GM12878 (cell line): ENCODE results near the gene SLA2. TPM values are rescaled to one million over a fixed set of nuclear protein-coding genes. Genes with fewer than 3 reads are reported as not detected.
A peak's percentile ranks its signal among the peaks of the same experiment; 100 is the strongest.

Experiments used
- BACH1 ChIP-seq: fragments of 450-650 bp; IDR thresholded peaks from 2 replicates; pipeline ENCODE4 v1.6.1; 2017; ENCODE audit warnings: mild to moderate bottlenecking, borderline replicate concordance
- BHLHE40 ChIP-seq, 2 experiments: fragments of 450-650 bp in 1 of 2; IDR thresholded peaks; 2 replicates each; pipeline ENCODE4 v1.6.1; 2011 to 2017; ENCODE audit warnings: low read depth in 2 of 2, borderline replicate concordance in 1 of 2, improper control_type of control experiment in 1 of 2, low read length in 1 of 2, mild to moderate bottlenecking in 1 of 2
- CHD2 ChIP-seq: IDR thresholded peaks from 2 replicates; pipeline ENCODE4 v1.6.1; 2011; ENCODE audit warnings: low read depth, low read length, improper control_type of control experiment, borderline replicate concordance
- HDGF ChIP-seq: fragments of 450-650 bp; IDR thresholded peaks from 2 replicates; pipeline ENCODE4 v1.6.1; 2016; ENCODE audit warnings: antibody characterized with exemption
- LARP7 ChIP-seq: fragments of 450-650 bp; IDR thresholded peaks from 2 replicates; pipeline ENCODE4 v1.6.1; 2017; ENCODE audit warnings: mild to moderate bottlenecking
- MTA2 ChIP-seq: fragments of 450-650 bp; IDR thresholded peaks from 2 replicates; pipeline ENCODE4 v1.6.1; 2016; ENCODE audit warnings: low read depth, mild to moderate bottlenecking, moderate library complexity
- MYC ChIP-seq: IDR thresholded peaks from 2 replicates; pipeline ENCODE4 v1.6.1; 2011; ENCODE audit warnings: mild to moderate bottlenecking, low read length, moderate library complexity, inconsistent platforms; ENCODE audit not compliant: insufficient read depth, insufficient replicate concordance, insufficient read length, severe bottlenecking
- NBN ChIP-seq: fragments of 450-650 bp; IDR thresholded peaks from 2 replicates; pipeline ENCODE4 v1.6.1; 2016
- TARDBP ChIP-seq: IDR thresholded peaks from 2 replicates; pipeline ENCODE4 v1.6.1; 2016; ENCODE audit warnings: borderline replicate concordance
- ZNF24 ChIP-seq: fragments of 450-650 bp; IDR thresholded peaks from 2 replicates; pipeline ENCODE4 v1.6.1; 2017; ENCODE audit warnings: antibody characterized with exemption, mild to moderate bottlenecking
- ZNF274 ChIP-seq: IDR thresholded peaks from one replicate; pipeline ENCODE4 v1.8.0; 2011; ENCODE audit not compliant: insufficient read length, insufficient read depth
- polyA plus RNA-seq, 11 experiments: library from polyadenylated mRNA; depleted of rRNA in 4 of 11; unstranded in 6 of 11; stranded (reverse) in 5 of 11; fragments of >200 nt; fragmentation: Nextera tagmentation in 4 of 11; fragmentation: Illumina TruSeq in 1 of 11; extraction: Ambion mirVana in 4 of 11; extraction: Trizol in 1 of 11; gene quantifications; 1 replicate in 1 of 11; 2 replicates in 10 of 11; pipeline versions ENCODE4 v1.2.1 to v1.2.3, GENCODE V29; 2011 to 2016; ENCODE audit warnings: inconsistent platforms in 2 of 11, missing spikeins in 2 of 11, low read depth in 1 of 11
- total RNA-seq, 4 experiments: library from RNA; depleted of rRNA in 3 of 4; stranded (reverse); fragments of >200 nt in 3 of 4; fragmentation: Illumina TruSeq in 1 of 4; extraction: Trizol in 1 of 4; gene quantifications; 2 replicates each; pipeline versions ENCODE4 v1.2.1 to v1.2.3, GENCODE V29; 2013 to 2021
- TF ChIP-seq, protein P1 (sequence below): fragments of 450-650 bp; IDR thresholded peaks from 2 replicates; pipeline ENCODE4 v1.6.1; 2017; ENCODE audit warnings: mild to moderate bottlenecking
- TF ChIP-seq, protein P2 (sequence below): fragments of 450-650 bp; IDR thresholded peaks from 2 replicates; pipeline ENCODE4 v1.6.1; 2018; ENCODE audit warnings: borderline replicate concordance, mild to moderate bottlenecking; ENCODE audit not compliant: partially characterized antibody
- TF ChIP-seq, protein P3 (sequence below): fragments of 450-650 bp; IDR thresholded peaks from 2 replicates; pipeline ENCODE4 v1.6.1; 2017; ENCODE audit warnings: mild to moderate bottlenecking, moderate library complexity
- TF ChIP-seq, protein P4 (sequence below): fragments of 450-650 bp; IDR thresholded peaks from 2 replicates; pipeline ENCODE4 v1.6.1; 2016; ENCODE audit warnings: mild to moderate bottlenecking, moderate library complexity, borderline replicate concordance

SLA2 gene
- total and polyA plus RNA-seq, 10 of the 15 experiments (the other 5 are each of a cell fraction or from before 2014, with no cell fraction given), result 0.29 to 3.3 (median 1.4) TPM

DNA sequence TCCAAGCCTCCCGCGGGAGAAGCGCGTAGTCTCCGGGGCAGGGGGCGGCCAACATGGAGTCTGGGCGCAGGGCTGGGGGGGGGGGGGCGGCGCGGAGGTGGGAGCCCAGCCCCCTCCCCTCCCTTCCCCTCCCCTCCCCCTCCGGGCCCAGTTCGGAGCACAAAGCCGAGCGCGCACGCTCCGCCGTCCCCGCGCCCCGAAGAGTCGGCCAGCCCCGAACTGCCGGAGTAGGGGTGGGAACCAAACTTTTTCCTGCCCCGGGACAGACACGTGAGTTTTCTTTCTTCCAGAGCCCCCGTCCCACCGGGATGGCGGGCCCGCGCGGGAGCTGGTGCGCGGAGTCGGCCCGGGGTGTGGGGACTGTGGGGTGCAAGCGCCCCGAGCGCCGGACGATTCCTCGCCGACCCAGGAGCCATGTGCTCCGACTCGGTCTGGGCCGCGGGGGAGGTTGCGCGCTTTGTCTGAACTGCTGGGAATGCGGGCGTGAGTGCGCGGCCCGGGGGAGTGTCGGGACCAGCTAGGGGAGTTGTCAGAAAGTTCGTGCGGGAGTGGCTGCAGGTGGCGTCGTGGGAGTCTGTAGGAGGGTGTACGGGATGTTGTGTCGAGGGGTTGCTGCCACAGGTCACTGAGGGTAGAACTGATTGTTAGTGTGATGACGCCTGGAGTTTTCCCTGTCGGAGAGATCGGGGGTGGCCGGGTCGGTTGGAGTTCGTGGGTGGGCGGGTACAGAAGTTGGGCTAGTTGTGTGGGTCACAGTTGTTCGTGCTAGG is 71.4 kb downstream of the SLA2 start (continued):
- peak; percentile 16; the same call in 1 of the 2 replicates for TF ChIP-seq ZNF24
- peak; percentile 44; the same call in 1 of the 2 replicates for TF ChIP-seq BACH1
- TF ChIP-seq CHD2, result no peak
- no peak for TF ChIP-seq ZNF274
- peak in 1 of 2 experiments; percentile 55; a peak in 2 of 4 replicates for TF ChIP-seq BHLHE40 (IDR thresholded peaks at IDR 0.05; ENCODE audit: borderline replicate concordance in 1 of 2, low read depth in 2 of 2, low read length in 1 of 2)
- TF ChIP-seq NBN, result 0 out of 2 replicates have a peak, but pooled peaks have one; percentile 55
- TF ChIP-seq, protein P1, sequence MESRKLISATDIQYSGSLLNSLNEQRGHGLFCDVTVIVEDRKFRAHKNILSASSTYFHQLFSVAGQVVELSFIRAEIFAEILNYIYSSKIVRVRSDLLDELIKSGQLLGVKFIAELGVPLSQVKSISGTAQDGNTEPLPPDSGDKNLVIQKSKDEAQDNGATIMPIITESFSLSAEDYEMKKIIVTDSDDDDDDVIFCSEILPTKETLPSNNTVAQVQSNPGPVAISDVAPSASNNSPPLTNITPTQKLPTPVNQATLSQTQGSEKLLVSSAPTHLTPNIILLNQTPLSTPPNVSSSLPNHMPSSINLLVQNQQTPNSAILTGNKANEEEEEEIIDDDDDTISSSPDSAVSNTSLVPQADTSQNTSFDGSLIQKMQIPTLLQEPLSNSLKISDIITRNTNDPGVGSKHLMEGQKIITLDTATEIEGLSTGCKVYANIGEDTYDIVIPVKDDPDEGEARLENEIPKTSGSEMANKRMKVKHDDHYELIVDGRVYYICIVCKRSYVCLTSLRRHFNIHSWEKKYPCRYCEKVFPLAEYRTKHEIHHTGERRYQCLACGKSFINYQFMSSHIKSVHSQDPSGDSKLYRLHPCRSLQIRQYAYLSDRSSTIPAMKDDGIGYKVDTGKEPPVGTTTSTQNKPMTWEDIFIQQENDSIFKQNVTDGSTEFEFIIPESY, result no peak
- peak; percentile 78 for TF ChIP-seq MYC
- TF ChIP-seq, protein P2, sequence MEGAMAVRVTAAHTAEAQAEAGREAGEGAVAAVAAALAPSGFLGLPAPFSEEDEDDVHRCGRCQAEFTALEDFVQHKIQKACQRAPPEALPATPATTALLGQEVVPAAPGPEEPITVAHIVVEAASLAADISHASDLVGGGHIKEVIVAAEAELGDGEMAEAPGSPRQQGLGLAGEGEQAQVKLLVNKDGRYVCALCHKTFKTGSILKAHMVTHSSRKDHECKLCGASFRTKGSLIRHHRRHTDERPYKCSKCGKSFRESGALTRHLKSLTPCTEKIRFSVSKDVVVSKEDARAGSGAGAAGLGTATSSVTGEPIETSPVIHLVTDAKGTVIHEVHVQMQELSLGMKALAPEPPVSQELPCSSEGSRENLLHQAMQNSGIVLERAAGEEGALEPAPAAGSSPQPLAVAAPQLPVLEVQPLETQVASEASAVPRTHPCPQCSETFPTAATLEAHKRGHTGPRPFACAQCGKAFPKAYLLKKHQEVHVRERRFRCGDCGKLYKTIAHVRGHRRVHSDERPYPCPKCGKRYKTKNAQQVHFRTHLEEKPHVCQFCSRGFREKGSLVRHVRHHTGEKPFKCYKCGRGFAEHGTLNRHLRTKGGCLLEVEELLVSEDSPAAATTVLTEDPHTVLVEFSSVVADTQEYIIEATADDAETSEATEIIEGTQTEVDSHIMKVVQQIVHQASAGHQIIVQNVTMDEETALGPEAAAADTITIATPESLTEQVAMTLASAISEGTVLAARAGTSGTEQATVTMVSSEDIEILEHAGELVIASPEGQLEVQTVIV, result peak; percentile 14
- TF ChIP-seq, protein P3, sequence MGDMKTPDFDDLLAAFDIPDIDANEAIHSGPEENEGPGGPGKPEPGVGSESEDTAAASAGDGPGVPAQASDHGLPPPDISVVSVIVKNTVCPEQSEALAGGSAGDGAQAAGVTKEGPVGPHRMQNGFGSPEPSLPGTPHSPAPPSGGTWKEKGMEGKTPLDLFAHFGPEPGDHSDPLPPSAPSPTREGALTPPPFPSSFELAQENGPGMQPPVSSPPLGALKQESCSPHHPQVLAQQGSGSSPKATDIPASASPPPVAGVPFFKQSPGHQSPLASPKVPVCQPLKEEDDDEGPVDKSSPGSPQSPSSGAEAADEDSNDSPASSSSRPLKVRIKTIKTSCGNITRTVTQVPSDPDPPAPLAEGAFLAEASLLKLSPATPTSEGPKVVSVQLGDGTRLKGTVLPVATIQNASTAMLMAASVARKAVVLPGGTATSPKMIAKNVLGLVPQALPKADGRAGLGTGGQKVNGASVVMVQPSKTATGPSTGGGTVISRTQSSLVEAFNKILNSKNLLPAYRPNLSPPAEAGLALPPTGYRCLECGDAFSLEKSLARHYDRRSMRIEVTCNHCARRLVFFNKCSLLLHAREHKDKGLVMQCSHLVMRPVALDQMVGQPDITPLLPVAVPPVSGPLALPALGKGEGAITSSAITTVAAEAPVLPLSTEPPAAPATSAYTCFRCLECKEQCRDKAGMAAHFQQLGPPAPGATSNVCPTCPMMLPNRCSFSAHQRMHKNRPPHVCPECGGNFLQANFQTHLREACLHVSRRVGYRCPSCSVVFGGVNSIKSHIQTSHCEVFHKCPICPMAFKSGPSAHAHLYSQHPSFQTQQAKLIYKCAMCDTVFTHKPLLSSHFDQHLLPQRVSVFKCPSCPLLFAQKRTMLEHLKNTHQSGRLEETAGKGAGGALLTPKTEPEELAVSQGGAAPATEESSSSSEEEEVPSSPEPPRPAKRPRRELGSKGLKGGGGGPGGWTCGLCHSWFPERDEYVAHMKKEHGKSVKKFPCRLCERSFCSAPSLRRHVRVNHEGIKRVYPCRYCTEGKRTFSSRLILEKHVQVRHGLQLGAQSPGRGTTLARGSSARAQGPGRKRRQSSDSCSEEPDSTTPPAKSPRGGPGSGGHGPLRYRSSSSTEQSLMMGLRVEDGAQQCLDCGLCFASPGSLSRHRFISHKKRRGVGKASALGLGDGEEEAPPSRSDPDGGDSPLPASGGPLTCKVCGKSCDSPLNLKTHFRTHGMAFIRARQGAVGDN, result peak; percentile 34; the same call in 1 of the 2 replicates
- peak; percentile 73; the same call in 1 of the 2 replicates for TF ChIP-seq LARP7
- TF ChIP-seq TARDBP, result no peak
- TF ChIP-seq, protein P4, sequence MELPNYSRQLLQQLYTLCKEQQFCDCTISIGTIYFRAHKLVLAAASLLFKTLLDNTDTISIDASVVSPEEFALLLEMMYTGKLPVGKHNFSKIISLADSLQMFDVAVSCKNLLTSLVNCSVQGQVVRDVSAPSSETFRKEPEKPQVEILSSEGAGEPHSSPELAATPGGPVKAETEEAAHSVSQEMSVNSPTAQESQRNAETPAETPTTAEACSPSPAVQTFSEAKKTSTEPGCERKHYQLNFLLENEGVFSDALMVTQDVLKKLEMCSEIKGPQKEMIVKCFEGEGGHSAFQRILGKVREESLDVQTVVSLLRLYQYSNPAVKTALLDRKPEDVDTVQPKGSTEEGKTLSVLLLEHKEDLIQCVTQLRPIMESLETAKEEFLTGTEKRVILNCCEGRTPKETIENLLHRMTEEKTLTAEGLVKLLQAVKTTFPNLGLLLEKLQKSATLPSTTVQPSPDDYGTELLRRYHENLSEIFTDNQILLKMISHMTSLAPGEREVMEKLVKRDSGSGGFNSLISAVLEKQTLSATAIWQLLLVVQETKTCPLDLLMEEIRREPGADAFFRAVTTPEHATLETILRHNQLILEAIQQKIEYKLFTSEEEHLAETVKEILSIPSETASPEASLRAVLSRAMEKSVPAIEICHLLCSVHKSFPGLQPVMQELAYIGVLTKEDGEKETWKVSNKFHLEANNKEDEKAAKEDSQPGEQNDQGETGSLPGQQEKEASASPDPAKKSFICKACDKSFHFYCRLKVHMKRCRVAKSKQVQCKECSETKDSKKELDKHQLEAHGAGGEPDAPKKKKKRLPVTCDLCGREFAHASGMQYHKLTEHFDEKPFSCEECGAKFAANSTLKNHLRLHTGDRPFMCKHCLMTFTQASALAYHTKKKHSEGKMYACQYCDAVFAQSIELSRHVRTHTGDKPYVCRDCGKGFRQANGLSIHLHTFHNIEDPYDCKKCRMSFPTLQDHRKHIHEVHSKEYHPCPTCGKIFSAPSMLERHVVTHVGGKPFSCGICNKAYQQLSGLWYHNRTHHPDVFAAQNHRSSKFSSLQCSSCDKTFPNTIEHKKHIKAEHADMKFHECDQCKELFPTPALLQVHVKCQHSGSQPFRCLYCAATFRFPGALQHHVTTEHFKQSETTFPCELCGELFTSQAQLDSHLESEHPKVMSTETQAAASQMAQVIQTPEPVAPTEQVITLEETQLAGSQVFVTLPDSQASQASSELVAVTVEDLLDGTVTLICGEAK, result no peak
- peak; percentile 91 for TF ChIP-seq HDGF
- no peak for TF ChIP-seq MTA2
